Testis (tissue), 2 donors: ENCODE results near the gene OR2B2.

Source experiments
- CTCF ChIP-seq, 3 experiments: fragments of 450-650 bp in 2 of 3; fragments of 200-600 bp in 1 of 3; sonication (generic) in 1 of 3; IDR thresholded peaks; one replicate each; pipeline ENCODE4 v1.5.1; 2016 to 2019; ENCODE audit warnings: antibody characterized with exemption in 3 of 3, mild to moderate bottlenecking in 2 of 3, moderate library complexity in 1 of 3
- POLR2A ChIP-seq: fragments of 450-650 bp; IDR thresholded peaks from one replicate; pipeline ENCODE4 v1.6.1; 2017; ENCODE audit warnings: antibody characterized with exemption, mild to moderate bottlenecking, moderate library complexity

GRCh38 chr6:27864906-27865849, 47.0 kb downstream of the OR2B2 start:
- TF ChIP-seq CTCF (IDR thresholded peaks at IDR 0.05) (no peak), POLR2A (no peak)
